GM12878 (cell line): ENCODE measurements around the gene NEGR1. TPM values are rescaled to one million over a fixed set of nuclear protein-coding genes. Genes with fewer than 3 reads are reported as not detected.

Experiments
- ATAC-seq: fragments of 200-7000 bp; cut with Tn5 transposase; 3 replicates; pipeline ENCODE4 v1.9.1; 2020; ENCODE audit warnings: mild to moderate bottlenecking, moderate library complexity
- BruUV-seq: library from RNA; stranded (reverse); fragments of 400-500 nt; replicated peaks from 2 replicates; lab custom pipeline; 2021; lab: Mats Ljungman, UMichigan
- CTCF ChIA-PET: fragments of 300-600 bp; sonication (Branson Sonifier 250); formaldehyde crosslinking; extraction: SDS; loops from one replicate; lab custom pipeline; 2021; ENCODE audit warnings: inconsistent platforms; lab: Yijun Ruan, JAX
- POLR2A ChIA-PET: fragments of 350-600 bp; formaldehyde crosslinking; extraction: SDS; loops from one replicate; lab custom pipeline; 2021; ENCODE audit warnings: inconsistent platforms; lab: Charles Lee
- RAD21 ChIA-PET: fragments of 300-600 bp; sonication (Branson Sonifier 250); formaldehyde crosslinking; loops from one replicate; lab custom pipeline; 2023; ENCODE audit warnings: antibody characterized with exemption; ENCODE audit not compliant: unreplicated experiment; lab: Charles Lee
- SMC1A ChIA-PET: fragments of 300-600 bp; sonication (Branson Sonifier 250); formaldehyde crosslinking; loops from one replicate; lab custom pipeline; 2023; ENCODE audit not compliant: unreplicated experiment, uncharacterized antibody; lab: Charles Lee
- DNase-seq: peaks from one replicate; pipeline ENCODE4 v3.0.0-alpha.2; 2011; ENCODE audit warnings: low read depth, low spot score
- FAIRE-seq: peaks from 3 replicates; lab custom pipeline; 2011; peaks lifted over from hg19 to GRCh38; lab: Jason Lieb, UNC
- H2AFZ ChIP-seq: 2 replicates; pipeline ENCODE4 v1.6.0; 2011; ENCODE audit warnings: low read depth, low read length, control low read depth; ENCODE audit not compliant: control insufficient read depth
- H3K27ac ChIP-seq: 2 replicates; pipeline ENCODE4 v1.5.1; 2011; ENCODE audit warnings: control low read depth; ENCODE audit not compliant: control insufficient read depth, insufficient read depth
- H3K27me3 ChIP-seq, 2 experiments: replicated peaks in 1 of 2; 2 replicates each; pipeline versions ENCODE4 v1.6.0 to v1.6.1; 2011; ENCODE audit warnings: low read length in 1 of 2; ENCODE audit not compliant: control insufficient read depth in 2 of 2, insufficient read depth in 2 of 2
- H3K36me3 ChIP-seq, 2 experiments: 2 replicates each; pipeline ENCODE4 v1.5.1; 2011; ENCODE audit warnings: low read length in 1 of 2; ENCODE audit not compliant: control insufficient read depth in 2 of 2, insufficient read depth in 2 of 2
- H3K4me1 ChIP-seq: 2 replicates; pipeline ENCODE4 v1.6.1; 2011; ENCODE audit warnings: mild to moderate bottlenecking, low read length, moderate library complexity, mixed read lengths; ENCODE audit not compliant: control insufficient read depth, insufficient read depth
- H3K4me2 ChIP-seq: 2 replicates; pipeline ENCODE4 v1.6.0; 2011; ENCODE audit warnings: control low read depth; ENCODE audit not compliant: control insufficient read depth, insufficient read depth
- H3K4me3 ChIP-seq: fragments of 200-600 bp; sonication (generic); 2 replicates; pipeline ENCODE4 v1.5.1; 2016
- H3K79me2 ChIP-seq: 2 replicates; pipeline ENCODE4 v1.6.0; 2011; ENCODE audit warnings: low read length; ENCODE audit not compliant: control insufficient read depth, insufficient read depth
- H3K9ac ChIP-seq: 2 replicates; pipeline ENCODE4 v1.8.0; 2011; ENCODE audit warnings: low read length, control low read depth, mixed read lengths; ENCODE audit not compliant: control insufficient read depth, insufficient read depth
- H3K9me3 ChIP-seq: replicated peaks from 3 replicates; pipeline ENCODE4 v1.5.1; 2011; ENCODE audit warnings: mild to moderate bottlenecking, low read length; ENCODE audit not compliant: control insufficient read depth, insufficient read depth
- H4K20me1 ChIP-seq: 2 replicates; pipeline ENCODE4 v1.6.0; 2011; ENCODE audit not compliant: control insufficient read depth, insufficient read depth
- BACH1 ChIP-seq: fragments of 450-650 bp; IDR thresholded peaks from 2 replicates; pipeline ENCODE4 v1.6.1; 2017; ENCODE audit warnings: mild to moderate bottlenecking, borderline replicate concordance
- BRCA1 ChIP-seq: IDR thresholded peaks from 2 replicates; pipeline ENCODE4 v1.6.1; 2011; ENCODE audit warnings: low read depth, low read length, improper control_type of control experiment
- CBX3 ChIP-seq: fragments of 200-600 bp; sonication (generic); IDR thresholded peaks from 2 replicates; pipeline ENCODE4 v1.6.1; 2016; ENCODE audit warnings: low read depth, borderline replicate concordance
- CEBPB ChIP-seq, 2 experiments: fragments of 150-350 bp in 1 of 2; IDR thresholded peaks; 2 replicates each; pipeline ENCODE4 v1.6.1; 2012 to 2014; ENCODE audit warnings: low read depth in 2 of 2, low read length in 2 of 2, borderline replicate concordance in 1 of 2, inconsistent platforms in 1 of 2
- CHD4 ChIP-seq: fragments of 200-600 bp; sonication (generic); IDR thresholded peaks from 2 replicates; pipeline ENCODE4 v1.6.1; 2016; ENCODE audit warnings: mild to moderate bottlenecking
- CTCF ChIP-seq, 3 experiments: IDR thresholded peaks in 2 of 3; conservative IDR thresholded peaks in 1 of 3; 2 replicates each; pipeline ENCODE4 v1.5.1; 2011; ENCODE audit warnings: low read depth in 3 of 3, low read length in 3 of 3, mild to moderate bottlenecking in 3 of 3, control low read depth in 2 of 3, moderate library complexity in 2 of 3, inconsistent platforms in 1 of 3, mixed read lengths in 1 of 3; ENCODE audit not compliant: control insufficient read depth in 2 of 3, insufficient read depth in 1 of 3; ENCODE audit errors: extremely low read depth in 1 of 3
- HDGF ChIP-seq: fragments of 450-650 bp; IDR thresholded peaks from 2 replicates; pipeline ENCODE4 v1.6.1; 2016; ENCODE audit warnings: antibody characterized with exemption
- KDM1A ChIP-seq: fragments of 200-600 bp; sonication (generic); IDR thresholded peaks from 2 replicates; pipeline ENCODE4 v1.6.1; 2016; ENCODE audit warnings: borderline replicate concordance
- MXI1 ChIP-seq: fragments of 150-350 bp; IDR thresholded peaks from 2 replicates; pipeline ENCODE4 v1.6.1; 2011; ENCODE audit warnings: low read depth, mild to moderate bottlenecking, inconsistent platforms, low read length, improper control_type of control experiment
- NFXL1 ChIP-seq: fragments of 450-650 bp; IDR thresholded peaks from 2 replicates; pipeline ENCODE4 v1.6.1; 2017; ENCODE audit warnings: antibody characterized with exemption, mild to moderate bottlenecking, borderline replicate concordance
- NR2C2 ChIP-seq: IDR thresholded peaks from 2 replicates; pipeline ENCODE4 v1.6.1; 2011; ENCODE audit warnings: borderline replicate concordance, low read depth; ENCODE audit not compliant: control insufficient read depth, insufficient read length
- PBX3 ChIP-seq: IDR thresholded peaks from 2 replicates; pipeline ENCODE4 v1.6.1; 2011; ENCODE audit warnings: mild to moderate bottlenecking, low read depth, low read length, moderate library complexity; ENCODE audit not compliant: insufficient replicate concordance
- PML ChIP-seq: IDR thresholded peaks from 2 replicates; pipeline ENCODE4 v1.6.1; 2012; ENCODE audit warnings: low read length, inconsistent platforms
- SIX5 ChIP-seq: IDR thresholded peaks from 2 replicates; pipeline ENCODE4 v1.6.1; 2011; ENCODE audit warnings: mild to moderate bottlenecking, low read depth, low read length, moderate library complexity; ENCODE audit not compliant: severe bottlenecking
- SKIL ChIP-seq: fragments of 450-650 bp; IDR thresholded peaks from 2 replicates; pipeline ENCODE4 v1.6.1; 2017; ENCODE audit warnings: mild to moderate bottlenecking, low read depth, inconsistent platforms; ENCODE audit not compliant: poor library complexity, severe bottlenecking
- STAT3 ChIP-seq: IDR thresholded peaks from 2 replicates; pipeline ENCODE4 v1.6.1; 2011; ENCODE audit warnings: low read depth, low read length, improper control_type of control experiment
- ZNF24 ChIP-seq: fragments of 450-650 bp; IDR thresholded peaks from 2 replicates; pipeline ENCODE4 v1.6.1; 2017; ENCODE audit warnings: antibody characterized with exemption, mild to moderate bottlenecking
- ZNF384 ChIP-seq: IDR thresholded peaks from 2 replicates; pipeline ENCODE4 v1.6.1; 2012; ENCODE audit warnings: low read depth, mild to moderate bottlenecking, low read length, improper control_type of control experiment, borderline replicate concordance
- WGBS: methylation state at CpG from one replicate; pipeline ENCODE4 v1.1.6; 2016; ENCODE audit warnings: low lambda C conversion rate; ENCODE audit not compliant: insufficient replicate concordance, insufficient coverage; ENCODE audit errors: missing lambda C conversion rate; 5-methylcytosine and 5-hydroxymethylcytosine counted together
- in situ Hi-C: fragments of 300-500 bp; cut with MboI; formaldehyde crosslinking; loops from 9 replicates; pipeline ENCODE4 v1.14.3; 2018; ENCODE audit warnings: mixed read lengths
- intact Hi-C: fragments of 100-400 bp; cut with micrococcal nuclease; formaldehyde crosslinking; loops from one replicate; pipeline ENCODE4 v1.14.2; 2022; ENCODE audit not compliant: unreplicated experiment
- polyA plus RNA-seq, 11 experiments: library from polyadenylated mRNA; depleted of rRNA in 4 of 11; unstranded in 6 of 11; stranded (reverse) in 5 of 11; fragments of >200 nt; fragmentation: Nextera tagmentation in 4 of 11; fragmentation: Illumina TruSeq in 1 of 11; extraction: Ambion mirVana in 4 of 11; extraction: Trizol in 1 of 11; gene quantifications; 1 replicate in 1 of 11; 2 replicates in 10 of 11; pipeline versions ENCODE4 v1.2.1 to v1.2.3, GENCODE V29; 2011 to 2016; ENCODE audit warnings: inconsistent platforms in 2 of 11, missing spikeins in 2 of 11, low read depth in 1 of 11
- total RNA-seq, 4 experiments: library from RNA; depleted of rRNA in 3 of 4; stranded (reverse); fragments of >200 nt in 3 of 4; fragmentation: Illumina TruSeq in 1 of 4; extraction: Trizol in 1 of 4; gene quantifications; 2 replicates each; pipeline versions ENCODE4 v1.2.1 to v1.2.3, GENCODE V29; 2013 to 2021

The NEGR1 gene
- total and polyA plus RNA-seq, 10 of the 15 experiments (the other 5 are each of a cell fraction or from before 2014, with no cell fraction given), result under 0.01 to 0.03 (median 0.01) TPM; not detected in 7

DNA sequence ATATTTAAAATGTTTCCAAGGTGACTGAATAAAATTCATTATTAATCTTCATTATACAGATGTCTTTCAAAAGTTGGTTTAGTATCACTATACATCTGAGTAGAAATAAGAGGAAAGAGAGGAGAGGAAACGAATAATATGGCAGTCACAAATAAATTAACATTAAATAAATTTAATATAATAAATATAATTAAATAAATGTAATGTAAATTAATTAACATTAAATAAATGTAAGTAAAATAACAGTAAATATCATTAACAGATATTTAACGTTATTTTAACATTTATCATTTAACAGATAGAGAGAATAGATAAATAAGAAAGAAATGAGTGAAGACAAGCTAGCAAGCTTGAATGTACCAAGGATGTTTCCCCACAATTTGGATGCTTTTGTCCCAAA is 592.7 kb downstream of the NEGR1 start (continued):
- TF ChIP-seq SKIL (no peak), PML (no peak), NR2C2 (no peak)

GRCh38 chr1:71687376-71687775 is 595.0 kb downstream of the NEGR1 start:
- FAIRE-seq (no peak), ATAC-seq (no peak), DNase-seq (no peak)
- H4K20me1 ChIP-seq, result no peaks in the 10 kb centered on the region
- H3K27ac ChIP-seq, result no peak overlapping the region
- intact Hi-C loops, result no loop called here
- no peaks in the 10 kb centered on the region for H3K4me1 ChIP-seq
- ChIA-PET CTCF (interaction anchor here (1.4 kb wide), 1 partner anchor 14 kb away, joined by 3 read pairs; no protein-coding TSS in a partner anchor), POLR2A (no interaction called here), RAD21 (interaction anchor here (0.6 kb wide), 1 partner anchor 1184 kb away, joined by 3 read pairs; no protein-coding TSS in a partner anchor), SMC1A (no interaction called here)
- H3K4me3 ChIP-seq, result no peak overlapping the region
- WGBS, result 33% methylated on average over 3 of the region's 3 CpGs
- H3K9me3 ChIP-seq, result no peaks in the 10 kb centered on the region
- no peak overlapping the region for H3K4me2 ChIP-seq
- no peak overlapping the region for H3K9ac ChIP-seq
- no peaks in the 10 kb centered on the region for H3K27me3 ChIP-seq
- H3K79me2 ChIP-seq, result no peaks in the 10 kb centered on the region
- in situ Hi-C loops, result no loop called here
- H3K36me3 ChIP-seq, result no peaks in the 10 kb centered on the region
- H2AFZ ChIP-seq, result no peak overlapping the region
- BruUV-seq, result no TSS peak
- no peak for TF ChIP-seq HDGF
- no peak for TF ChIP-seq KDM1A
- TF ChIP-seq ZNF384, result no peak
- TF ChIP-seq PBX3, result no peak
- TF ChIP-seq CEBPB (IDR thresholded peaks at IDR 0.05; ENCODE audit: borderline replicate concordance in 1 of 2, low read depth in 2 of 2, low read length in 2 of 2), result no peak
- TF ChIP-seq ZNF24, result no peak
- no peak for TF ChIP-seq NFXL1
- no peak for TF ChIP-seq BACH1
- no peak for TF ChIP-seq MXI1
- TF ChIP-seq CBX3, result no peak
- TF ChIP-seq CHD4, result no peak
- TF ChIP-seq CTCF (IDR thresholded peaks at IDR 0.05 in 2 of 3, conservative IDR thresholded peaks at IDR 0.05 in 1 of 3; ENCODE audit: control insufficient read depth in 2 of 3, extremely low read depth in 1 of 3, insufficient read depth in 1 of 3, low read depth in 3 of 3, low read length in 3 of 3), result no peak
- no peak for TF ChIP-seq STAT3
- no peak for TF ChIP-seq BRCA1
- TF ChIP-seq SIX5, result no peak
